H1 (cell line): Measurements from ENCODE around the gene CPNE4. TPM values are rescaled to one million over a fixed set of nuclear protein-coding genes. Genes with fewer than 3 reads are reported as not detected.

Source experiments
- ASH2L ChIP-seq: fragments of 200-600, 300-600 bp; sonication (generic); IDR thresholded peaks from one replicate; pipeline ENCODE4 v1.7.1; 2017; ENCODE audit warnings: low read length
- CHD7 ChIP-seq: fragments of 300-600 bp; sonication (generic); IDR thresholded peaks from 2 replicates; pipeline ENCODE4 v1.7.1; 2012; ENCODE audit warnings: low read length, moderate library complexity, mild to moderate bottlenecking, inconsistent platforms; ENCODE audit not compliant: insufficient replicate concordance
- KDM4A ChIP-seq: IDR thresholded peaks from one replicate; pipeline ENCODE4 v1.7.1; 2012; ENCODE audit warnings: low read depth, mild to moderate bottlenecking, moderate library complexity, low read length, inconsistent platforms; ENCODE audit not compliant: severe bottlenecking
- POLR2AphosphoS5 ChIP-seq: IDR thresholded peaks from 2 replicates; pipeline ENCODE4 v1.6.1; 2011; ENCODE audit warnings: low read depth, low read length
- polyA plus RNA-seq, 7 experiments: library from polyadenylated mRNA; depleted of rRNA in 3 of 7; stranded (reverse) in 5 of 7; unstranded in 2 of 7; fragments of >200 nt in 5 of 7; fragments of 200-250 nt in 2 of 7; gene quantifications; 1 replicate in 5 of 7; 2 replicates in 1 of 7; 4 replicates in 1 of 7; pipeline versions ENCODE4 v1.2.1 to v1.2.3, GENCODE V29; 2011 to 2013; ENCODE audit warnings: missing spikeins in 2 of 7, mixed read lengths in 2 of 7
- total RNA-seq: library from RNA; stranded (reverse); fragmentation: NEBNext Ultra II Directional; extraction: Animal tissue kit (Norgen Biotek cat#: 25700); gene quantifications from 2 replicates; pipeline ENCODE4 v1.2.1, GENCODE V29; 2021

Gene CPNE4
- total and polyA plus RNA-seq, 2 of the 8 experiments (the other 6 are each of a cell fraction or from before 2014, with no cell fraction given), result 0.82 to 3.8 TPM

GRCh38 chr3:131555456-131555855, 479.4 kb downstream of the CPNE4 start (continued):
- TF ChIP-seq CHD7 (no peak), KDM4A (no peak), ASH2L (no peak), POLR2AphosphoS5 (no peak)
